Activated naive CD8-positive, alpha-beta T cell treated with anti-CD3 and anti-CD28 coated beads, Interleukin-2, amount 10 ng/mL, durations not matched to agents 7 days and 5 days (primary cell): ENCODE results near the gene ASIC2. TPM values are rescaled to one million over a fixed set of nuclear protein-coding genes. Genes with fewer than 3 reads are reported as not detected.
A peak's percentile ranks its signal among the peaks of the same experiment; 100 is the strongest.
"Not testable (repeated sequence)": the region's sequence is repeated elsewhere in the genome, so short reads cannot be mapped to it uniquely, and the experiment has no call there.

ENCODE experiments used
- ATAC-seq: fragments of 150-1000 bp; cut with Tn5 transposase; one replicate; pipeline ENCODE4 v1.10.0; 2021; ENCODE audit warnings: low read depth, moderate library complexity
- POLR2A ChIA-PET: fragments of 350-600 bp; sonication (Branson Sonifier 250); formaldehyde crosslinking; loops from one replicate; lab custom pipeline; 2021; ENCODE audit warnings: antibody characterized with exemption; lab: Charles Lee
- DNase-seq: peaks from one replicate; pipeline ENCODE4 v3.0.0; 2021
- H3K27ac Mint-ChIP-seq: one replicate; pipeline ENCODE4 v1.8.0; 2022; ENCODE audit warnings: mild to moderate bottlenecking, mixed read lengths
- H3K27me3 Mint-ChIP-seq: one replicate; pipeline ENCODE4 v1.8.0; 2022; ENCODE audit warnings: mild to moderate bottlenecking, moderate library complexity, mixed read lengths
- H3K36me3 Mint-ChIP-seq: one replicate; pipeline ENCODE4 v1.8.0; 2021; ENCODE audit warnings: mild to moderate bottlenecking, mixed read lengths
- H3K4me1 Mint-ChIP-seq: one replicate; pipeline ENCODE4 v1.8.0; 2021; ENCODE audit warnings: mixed read lengths
- H3K4me3 Mint-ChIP-seq: one replicate; pipeline ENCODE4 v1.8.0; 2022; ENCODE audit warnings: mild to moderate bottlenecking, moderate library complexity, mixed read lengths
- H3K9me3 Mint-ChIP-seq: one replicate; pipeline ENCODE4 v1.8.0; 2021; ENCODE audit warnings: mixed read lengths
- total RNA-seq, 2 experiments: library from RNA; stranded (reverse); gene quantifications; one replicate each; pipeline ENCODE4 v1.2.3, GENCODE V29; 2021

ASIC2 gene
- total RNA-seq, 2 experiments from 2014 or later, result not detected

GRCh38 chr17:32976131-32976530, 317.0 kb downstream of the ASIC2 start:
- H3K9me3 Mint-ChIP-seq, result peaks cover 2% of the 10 kb centered on the region
- no peaks in the 10 kb centered on the region for H3K36me3 Mint-ChIP-seq
- peaks cover 3% of the 10 kb centered on the region for H3K4me1 Mint-ChIP-seq
- POLR2A ChIA-PET, result no interaction called here
- DNase-seq (no peak), ATAC-seq (no peak)
- H3K27ac Mint-ChIP-seq, result no peak overlapping the region
- no peak overlapping the region for H3K4me3 Mint-ChIP-seq
- H3K27me3 Mint-ChIP-seq, result peaks cover 5% of the 10 kb centered on the region

DNA sequence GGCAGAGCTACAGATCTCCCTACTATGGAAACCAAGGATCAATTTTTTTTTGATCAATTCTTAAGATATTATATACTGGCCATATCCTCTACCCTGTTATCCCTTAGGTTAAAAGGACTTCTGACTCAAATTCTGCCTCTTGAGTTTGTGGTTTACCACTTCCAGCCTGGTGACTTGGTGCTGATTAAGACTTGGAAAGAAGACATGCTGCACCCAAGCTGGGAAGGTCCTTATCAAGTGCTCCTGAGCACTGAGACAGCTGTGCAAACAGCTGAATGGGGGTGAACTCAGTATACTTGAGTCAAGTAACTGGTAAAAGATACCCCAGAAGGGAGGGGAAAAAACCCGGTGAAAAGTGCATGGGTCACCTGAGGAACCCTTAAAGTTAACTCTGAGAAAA, 321.9 kb downstream of the ASIC2 start:
- Mint-ChIP-seq H3K36me3 (no peaks in the 10 kb centered on the region), H3K27ac (no peak overlapping the region)
- POLR2A ChIA-PET, result no interaction called here

DNA sequence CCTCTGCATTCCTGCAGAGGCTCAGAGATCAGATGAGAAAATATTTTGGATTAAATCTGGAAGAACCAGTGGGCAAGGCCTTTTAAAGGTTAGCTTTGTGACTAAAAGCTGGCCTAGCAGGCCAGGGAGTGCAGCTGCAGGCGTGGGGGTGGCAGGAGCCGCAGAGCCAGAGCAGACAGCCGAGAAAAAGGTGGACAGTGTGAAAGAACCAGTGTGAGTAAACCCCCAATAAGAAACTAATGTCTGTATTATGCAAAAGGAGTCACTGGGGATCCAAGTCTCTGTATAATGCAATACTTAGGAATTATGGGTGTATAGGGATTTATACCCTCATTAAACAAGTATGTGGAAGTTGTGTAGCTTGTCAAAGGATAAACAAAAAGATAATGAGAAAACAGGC, 322.8 kb downstream of the ASIC2 start:
- POLR2A ChIA-PET, result no interaction called here
- no peak for ATAC-seq
- Mint-ChIP-seq H3K27ac (no peak overlapping the region), H3K9me3 (peaks cover 3% of the 10 kb centered on the region), H3K27me3 (peaks cover 9% of the 10 kb centered on the region), H3K4me1 (peaks cover 4% of the 10 kb centered on the region), H3K36me3 (no peaks in the 10 kb centered on the region), H3K4me3 (no peak overlapping the region)
- DNase-seq, result no peak

More for the DNA sequence above, 321.9 kb downstream of the ASIC2 start:
- Mint-ChIP-seq H3K4me3 (no peak overlapping the region), H3K27me3 (peaks cover 6% of the 10 kb centered on the region), H3K9me3 (peaks cover 3% of the 10 kb centered on the region), H3K4me1 (peaks cover 4% of the 10 kb centered on the region)
- DNase-seq (no peak), ATAC-seq (peak; percentile 56)

DNA sequence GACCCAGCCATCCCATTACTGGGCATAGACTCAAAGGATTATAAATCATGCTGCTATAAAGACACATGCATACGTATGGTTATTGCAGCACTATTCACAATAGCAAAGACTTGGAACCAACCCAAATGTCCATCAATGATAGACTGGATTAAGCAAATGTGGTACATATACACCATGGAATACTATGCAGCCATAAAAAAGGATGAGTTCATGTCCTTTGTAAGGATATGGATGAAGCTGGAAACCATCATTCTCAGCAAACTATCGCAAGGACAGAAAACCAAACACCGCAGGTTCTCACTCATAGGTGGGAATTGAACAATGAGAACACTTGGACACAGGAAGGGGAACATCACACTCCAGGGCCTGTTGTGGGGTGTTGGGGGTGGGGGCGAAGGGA, 323.9 kb downstream of the ASIC2 start:
- H3K27me3 Mint-ChIP-seq, H3K4me1 Mint-ChIP-seq, H3K36me3 Mint-ChIP-seq, H3K27ac Mint-ChIP-seq, H3K9me3 Mint-ChIP-seq, POLR2A ChIA-PET, H3K4me3 Mint-ChIP-seq, ATAC-seq, DNase-seq: not testable (repeated sequence)

- Mint-ChIP-seq H3K36me3 (no peaks in the 10 kb centered on the region), H3K4me1 (no peaks in the 10 kb centered on the region), H3K9me3 (peaks cover 5% of the 10 kb centered on the region), H3K27ac (no peak overlapping the region), H3K27me3 (peaks cover 13% of the 10 kb centered on the region), H3K4me3 (no peak overlapping the region)
- DNase-seq, result no peak
- ATAC-seq, result no peak
- POLR2A ChIA-PET, result no interaction called here
Observed at GRCh38 chr17:32964541-32964940, 328.6 kb downstream of the ASIC2 start.
